Esophagus muscularis mucosa (tissue), 4 donors: ENCODE measurements around the gene MAN1A2. TPM values are rescaled to one million over a fixed set of nuclear protein-coding genes. Genes with fewer than 3 reads are reported as not detected.

ENCODE experiments used
- DNase-seq: peaks from one replicate; pipeline ENCODE4 v3.0.0-alpha.2; 2017; ENCODE audit errors: extremely low spot score
- H3K27ac ChIP-seq, 4 donors: fragments of 200-600 bp; sonication (generic); replicated peaks in 1 of 4; 1 replicate in 3 of 4; 2 replicates in 1 of 4; pipeline ENCODE4 v1.5.1; 2016 to 2019; ENCODE audit warnings: mild to moderate bottlenecking in 1 of 4
- H3K27me3 ChIP-seq, 4 donors: fragments of 200-600 bp; sonication (generic); one replicate each; pipeline versions ENCODE4 v1.5.1 to v1.6.0; 2016 to 2019
- H3K36me3 ChIP-seq, 4 donors: fragments of 200-600 bp; sonication (generic); one replicate each; pipeline ENCODE4 v1.5.1; 2016 to 2019
- H3K4me1 ChIP-seq, 4 donors: fragments of 200-600 bp; sonication (generic); one replicate each; pipeline ENCODE4 v1.5.1; 2016 to 2019
- H3K4me3 ChIP-seq, 4 donors: fragments of 200-600 bp; sonication (generic); 1 replicate in 2 of 4; 2 replicates in 2 of 4; pipeline ENCODE4 v1.5.1; 2016 to 2019; ENCODE audit warnings: mild to moderate bottlenecking in 4 of 4, moderate library complexity in 1 of 4
- H3K9me3 ChIP-seq, 4 donors: fragments of 200-600 bp; sonication (generic); 1 replicate in 3 of 4; 2 replicates in 1 of 4; pipeline ENCODE4 v1.5.1; 2016 to 2019
- EP300 ChIP-seq: sonication (generic); formaldehyde crosslinking; IDR thresholded peaks from one replicate; pipeline ENCODE4 v1.6.1; 2017; ENCODE audit warnings: antibody characterized with exemption
- POLR2A ChIP-seq: fragments of 450-650 bp; IDR thresholded peaks from one replicate; pipeline ENCODE4 v1.6.1; 2017; ENCODE audit warnings: antibody characterized with exemption, moderate library complexity, mild to moderate bottlenecking, low read depth
- POLR2AphosphoS5 ChIP-seq, 2 donors: sonication (generic); formaldehyde crosslinking; IDR thresholded peaks; one replicate each; pipeline ENCODE4 v1.6.1; 2017; ENCODE audit warnings: antibody characterized with exemption in 2 of 2
- WGBS: methylation state at CpG from one replicate; pipeline ENCODE4 v1.1.5; 2018; 5-methylcytosine and 5-hydroxymethylcytosine counted together
- intact Hi-C: fragments of 100-400 bp; cut with DNase I; formaldehyde crosslinking; loops from one replicate; pipeline ENCODE4 v1.15.1; 2023
- total RNA-seq, 4 donors: library from RNA; depleted of rRNA; stranded (reverse); fragments of >200 nt; gene quantifications; one replicate each; pipeline versions ENCODE4 v1.1.0 to v1.2.1, GENCODE V29; 2016
- TF ChIP-seq, protein P1 (sequence below), 3 experiments: fragments of 200-600 bp in 2 of 3; fragments of 450-650 bp in 1 of 3; sonication (generic) in 2 of 3; IDR thresholded peaks; one replicate each; pipeline ENCODE4 v1.5.1; 2017 to 2019; ENCODE audit warnings: antibody characterized with exemption in 3 of 3, mild to moderate bottlenecking in 2 of 3, moderate library complexity in 1 of 3

MAN1A2 gene
- total RNA-seq, 4 donors from 2014 or later, result 45.4 to 51.7 (median 48.3) TPM

DNA sequence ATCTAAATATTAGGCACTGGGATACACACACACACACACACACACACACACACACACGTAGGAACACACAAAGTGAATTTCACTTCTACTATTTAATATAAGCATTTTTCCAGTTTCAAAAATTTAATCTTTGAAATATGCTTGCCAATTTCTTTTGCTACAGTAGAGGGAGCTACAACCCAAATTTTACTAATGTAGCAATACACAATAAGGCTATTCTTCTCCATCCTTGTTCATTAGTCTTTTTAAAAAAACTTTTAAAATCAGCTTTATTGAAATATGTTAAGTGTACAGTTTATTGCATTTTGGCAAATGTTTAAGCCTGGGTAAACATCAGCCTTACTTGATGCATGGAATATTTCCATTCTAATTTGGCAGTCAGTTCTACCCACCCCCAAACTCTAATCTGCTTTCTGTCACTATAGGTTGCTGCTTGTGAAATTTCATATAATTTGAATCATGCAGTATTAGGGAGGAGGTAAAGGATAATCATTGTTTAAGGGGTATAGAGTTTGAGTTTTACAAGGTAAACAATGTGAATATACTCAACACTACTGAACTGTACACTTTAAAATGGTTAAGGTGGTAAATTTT, 145.6 kb downstream of the MAN1A2 start:
- no peak overlapping the region for H3K27ac ChIP-seq
- no peaks in the 10 kb centered on the region for H3K27me3 ChIP-seq
- WGBS, result 10% methylated on average over 1 of the region's 1 CpG
- peaks cover 0 to 8% (median 2%) of the 10 kb centered on the region in 4 donors for H3K36me3 ChIP-seq
- intact Hi-C loops, result loop anchor here (5.0 to 10.0 kb wide), 2 partner anchors 244 to 382 kb away; no protein-coding TSS in a partner anchor
- H3K4me1 ChIP-seq, result no peaks in the 10 kb centered on the region
- no peak for TF ChIP-seq EP300
- TF ChIP-seq POLR2AphosphoS5 (IDR thresholded peaks at IDR 0.05), result no peak
- TF ChIP-seq, protein P1, sequence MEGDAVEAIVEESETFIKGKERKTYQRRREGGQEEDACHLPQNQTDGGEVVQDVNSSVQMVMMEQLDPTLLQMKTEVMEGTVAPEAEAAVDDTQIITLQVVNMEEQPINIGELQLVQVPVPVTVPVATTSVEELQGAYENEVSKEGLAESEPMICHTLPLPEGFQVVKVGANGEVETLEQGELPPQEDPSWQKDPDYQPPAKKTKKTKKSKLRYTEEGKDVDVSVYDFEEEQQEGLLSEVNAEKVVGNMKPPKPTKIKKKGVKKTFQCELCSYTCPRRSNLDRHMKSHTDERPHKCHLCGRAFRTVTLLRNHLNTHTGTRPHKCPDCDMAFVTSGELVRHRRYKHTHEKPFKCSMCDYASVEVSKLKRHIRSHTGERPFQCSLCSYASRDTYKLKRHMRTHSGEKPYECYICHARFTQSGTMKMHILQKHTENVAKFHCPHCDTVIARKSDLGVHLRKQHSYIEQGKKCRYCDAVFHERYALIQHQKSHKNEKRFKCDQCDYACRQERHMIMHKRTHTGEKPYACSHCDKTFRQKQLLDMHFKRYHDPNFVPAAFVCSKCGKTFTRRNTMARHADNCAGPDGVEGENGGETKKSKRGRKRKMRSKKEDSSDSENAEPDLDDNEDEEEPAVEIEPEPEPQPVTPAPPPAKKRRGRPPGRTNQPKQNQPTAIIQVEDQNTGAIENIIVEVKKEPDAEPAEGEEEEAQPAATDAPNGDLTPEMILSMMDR (IDR thresholded peaks at IDR 0.05), result peak; percentile 43 to 56 (median 54)
- DNase-seq, result no peak
- no peaks in the 10 kb centered on the region for H3K9me3 ChIP-seq
- no peak overlapping the region for H3K4me3 ChIP-seq

DNA sequence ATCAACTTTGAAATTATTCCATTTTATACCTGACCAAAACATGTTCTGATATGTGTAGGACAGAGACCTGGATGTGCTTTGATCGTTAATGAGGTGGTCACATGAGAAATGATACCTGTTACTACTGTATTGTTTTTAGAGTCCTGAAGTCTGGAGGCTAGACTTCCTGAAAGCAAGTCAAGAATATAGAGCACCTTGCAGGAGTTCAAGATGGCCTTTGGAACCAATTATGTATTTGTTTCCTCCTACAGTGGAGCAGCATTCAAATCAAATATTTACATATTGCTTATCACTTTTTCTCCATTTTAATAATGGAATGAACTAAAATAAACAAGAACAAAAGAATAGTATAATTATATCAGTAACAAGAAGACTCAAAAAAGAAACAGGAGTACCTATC, 155.9 kb downstream of the MAN1A2 start:
- no peaks in the 10 kb centered on the region for H3K27me3 ChIP-seq
- 100% methylated on average over 1 of the region's 1 CpG for WGBS
- H3K36me3 ChIP-seq, result peaks cover 0 to 12% (median 3%) of the 10 kb centered on the region in 4 donors
- H3K9me3 ChIP-seq, result no peaks in the 10 kb centered on the region
- H3K4me3 ChIP-seq, result no peak overlapping the region
- intact Hi-C loops, result no loop called here
- no peak overlapping the region for H3K27ac ChIP-seq
- peaks cover 0 to 13% (median 13%) of the 10 kb centered on the region in 4 donors for H3K4me1 ChIP-seq
- DNase-seq, result no peak
- no peak for TF ChIP-seq EP300
- no peak for TF ChIP-seq POLR2A
- TF ChIP-seq, protein P1 (IDR thresholded peaks at IDR 0.05), result no peak
- no peak for TF ChIP-seq POLR2AphosphoS5 (IDR thresholded peaks at IDR 0.05)

DNA sequence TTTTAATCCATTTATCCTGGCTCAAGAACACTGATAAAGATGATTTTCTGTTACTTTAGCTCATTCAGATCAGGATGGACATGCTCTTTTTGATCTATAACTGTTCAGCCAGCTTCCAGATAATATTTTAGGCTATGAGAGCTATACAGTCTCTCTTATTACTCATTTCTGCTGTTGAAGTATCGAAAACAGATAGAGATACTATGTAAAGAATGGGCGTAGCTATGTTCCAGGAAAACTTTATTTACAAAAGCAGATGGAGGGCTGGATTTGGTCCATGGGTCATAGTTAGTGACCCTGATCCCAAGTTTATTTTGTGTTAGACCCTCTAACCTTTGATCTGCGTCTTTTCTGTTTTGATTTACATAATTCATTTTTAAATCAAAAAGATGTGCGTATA, 159.8 kb downstream of the MAN1A2 start:
- intact Hi-C loops, result no loop called here
- Histone ChIP-seq H3K4me3 (no peak overlapping the region), H3K36me3 (peaks cover 0 to 12% (median 3%) of the 10 kb centered on the region in 4 donors), H3K9me3 (no peaks in the 10 kb centered on the region), H3K27me3 (no peaks in the 10 kb centered on the region), H3K4me1 (peaks cover 0 to 14% (median 14%) of the 10 kb centered on the region in 4 donors), H3K27ac (peak overlapping the region in 1 of 4 donors; percentile 20)
- WGBS, result 78% methylated on average over 4 of the region's 4 CpGs
- TF ChIP-seq POLR2AphosphoS5 (IDR thresholded peaks at IDR 0.05) (no peak), POLR2A (no peak), EP300 (no peak)
- TF ChIP-seq, protein P1 (IDR thresholded peaks at IDR 0.05), result no peak
- DNase-seq, result no peak

DNA sequence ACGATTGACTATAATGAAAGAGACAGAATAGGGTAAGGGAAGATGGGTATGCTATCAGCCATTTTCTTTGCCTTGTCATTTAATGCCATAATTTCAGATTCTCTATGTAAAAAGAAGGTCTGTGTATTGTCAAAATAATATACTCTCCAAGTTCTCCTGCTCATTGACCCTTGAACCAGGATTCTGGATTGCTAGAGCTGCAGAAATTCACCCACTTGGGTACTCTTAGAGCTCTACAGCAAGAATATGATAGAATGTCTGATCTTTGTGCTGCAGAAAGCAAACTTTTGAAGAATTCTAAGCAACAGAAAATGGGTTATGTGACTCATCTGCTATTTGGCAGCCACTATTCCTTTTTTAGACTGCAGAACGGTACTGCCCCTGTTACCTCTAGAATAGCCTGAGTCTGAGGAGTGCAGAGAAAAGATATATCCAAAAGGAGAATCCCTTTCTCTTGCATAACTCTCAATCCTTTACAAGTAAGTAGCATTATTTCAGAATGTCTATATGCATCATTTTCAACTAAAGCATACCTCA, 160.4 kb downstream of the MAN1A2 start:
- TF ChIP-seq, protein P1 (IDR thresholded peaks at IDR 0.05), result no peak
- TF ChIP-seq POLR2A, result no peak
- TF ChIP-seq EP300, result no peak
- TF ChIP-seq POLR2AphosphoS5 (IDR thresholded peaks at IDR 0.05), result no peak
- H3K27ac ChIP-seq, result peak overlapping the region in 1 of 4 donors; percentile 20
- peaks cover 0 to 14% (median 14%) of the 10 kb centered on the region in 4 donors for H3K4me1 ChIP-seq
- DNase-seq, result no peak
- WGBS, result 47% methylated on average over 2 of the region's 2 CpGs
- no peak overlapping the region for H3K4me3 ChIP-seq
- H3K27me3 ChIP-seq, result no peaks in the 10 kb centered on the region
- intact Hi-C loops, result no loop called here
- peaks cover 0 to 8% (median 2%) of the 10 kb centered on the region in 4 donors for H3K36me3 ChIP-seq
- no peaks in the 10 kb centered on the region for H3K9me3 ChIP-seq
